ENCODE results near the gene AGXT2.

AGXT2 gene

DNA sequence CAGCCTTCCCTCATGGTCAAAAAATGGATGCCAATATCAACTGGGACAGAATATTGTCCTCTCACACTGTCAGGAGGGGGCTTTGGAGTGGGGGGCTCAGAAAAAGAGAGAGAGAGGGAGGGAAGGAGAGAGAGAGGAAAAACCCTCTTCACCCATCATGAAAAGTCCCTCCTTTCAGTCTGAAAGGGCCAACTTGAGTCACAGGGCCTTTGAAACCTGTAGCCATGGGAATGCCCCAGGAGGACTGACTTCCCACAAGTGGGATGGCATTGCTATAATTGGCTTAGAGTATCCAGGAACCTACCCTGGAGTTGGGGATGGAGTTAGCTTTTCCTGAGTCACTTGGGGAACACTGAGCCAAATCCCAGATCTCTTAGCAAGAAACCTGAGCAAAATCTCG is 77.2 kb downstream of the AGXT2 start:
- H3K4me3 ChIP-seq (ENCODE audit: low read length), result no peak overlapping the region
- H3K4me1 ChIP-seq (ENCODE audit: low read length), result no peaks in the 10 kb centered on the region
- H3K27ac ChIP-seq (ENCODE audit: low read length), result no peak overlapping the region
- H3K4me2 ChIP-seq (ENCODE audit: low read length), result no peak overlapping the region
- H3K9ac ChIP-seq (ENCODE audit: low read length), result no peak overlapping the region
- H3K36me3 ChIP-seq (replicated peaks; ENCODE audit: low read depth, low read length), result peaks cover 7% of the 10 kb centered on the region
- no peaks in the 10 kb centered on the region; the same call in 1 of the 2 replicates for H3K9me3 ChIP-seq (ENCODE audit: insufficient read depth, low read length)
- no peak overlapping the region for H2AFZ ChIP-seq (ENCODE audit: low read depth, low read length)
- H3K27me3 ChIP-seq (ENCODE audit: low read depth, low read length), result no peaks in the 10 kb centered on the region
- no peak for TF ChIP-seq EZH2phosphoT487 (IDR thresholded peaks at IDR 0.05; ENCODE audit: low read depth)
- H4K20me1 ChIP-seq (ENCODE audit: insufficient read depth, low read length), result no peaks in the 10 kb centered on the region
- H3K79me2 ChIP-seq (ENCODE audit: low read length), result no peaks in the 10 kb centered on the region

DNA sequence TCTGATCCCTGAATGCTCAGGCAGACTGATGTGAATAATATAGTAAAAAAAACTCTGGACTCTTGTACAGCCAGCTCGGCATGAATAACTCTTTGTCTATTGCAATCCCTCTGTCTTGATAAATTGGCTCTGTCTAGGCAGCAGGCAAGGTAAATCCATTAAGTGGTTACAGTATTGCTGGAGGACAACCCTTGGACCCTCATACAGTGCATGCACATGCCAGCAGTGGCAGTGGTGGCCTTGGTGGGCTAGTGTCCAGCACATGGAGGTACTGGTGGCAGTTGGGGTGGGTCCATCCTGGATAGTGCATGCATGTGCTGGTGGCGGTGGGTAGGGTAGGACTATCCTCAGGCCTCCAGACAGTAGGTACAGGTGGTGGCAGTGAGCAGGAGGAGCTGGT is 79.5 kb downstream of the AGXT2 start:
- no peaks in the 10 kb centered on the region for H4K20me1 ChIP-seq (ENCODE audit: insufficient read depth, low read length)
- no peak overlapping the region for H3K9ac ChIP-seq (ENCODE audit: low read length)
- peaks cover 9% of the 10 kb centered on the region for H3K36me3 ChIP-seq (replicated peaks; ENCODE audit: low read depth, low read length)
- no peaks in the 10 kb centered on the region; the same call in 1 of the 2 replicates for H3K9me3 ChIP-seq (ENCODE audit: insufficient read depth, low read length)
- no peaks in the 10 kb centered on the region for H3K27me3 ChIP-seq (ENCODE audit: low read depth, low read length)
- no peak for TF ChIP-seq EZH2phosphoT487 (IDR thresholded peaks at IDR 0.05; ENCODE audit: low read depth)
- H3K27ac ChIP-seq (ENCODE audit: low read length), result no peak overlapping the region
- H3K79me2 ChIP-seq (ENCODE audit: low read length), result no peaks in the 10 kb centered on the region
- H3K4me3 ChIP-seq (ENCODE audit: low read length), result no peak overlapping the region
- H3K4me2 ChIP-seq (ENCODE audit: low read length), result no peak overlapping the region
- H2AFZ ChIP-seq (ENCODE audit: low read depth, low read length), result no peak overlapping the region
- no peaks in the 10 kb centered on the region for H3K4me1 ChIP-seq (ENCODE audit: low read length)

DNA sequence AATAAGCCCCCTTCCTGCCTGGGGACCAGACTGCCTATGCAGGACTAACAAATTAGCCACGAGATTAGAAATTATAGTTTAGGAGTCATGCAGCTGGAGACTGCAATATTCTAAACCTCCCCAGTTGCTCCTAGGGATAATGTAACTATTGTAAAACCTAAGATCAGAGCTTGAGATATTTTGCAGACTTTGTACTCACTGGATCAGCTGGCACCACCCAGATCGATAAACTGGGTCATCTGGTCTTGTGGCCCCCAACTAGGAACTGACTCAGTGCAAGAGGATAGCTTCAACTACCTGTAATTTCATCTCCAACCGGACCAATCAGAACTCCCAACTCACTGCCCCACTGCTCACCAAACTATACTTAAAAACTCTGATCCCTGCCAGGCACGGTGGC is 80.2 kb downstream of the AGXT2 start:
- no peak overlapping the region for H3K4me2 ChIP-seq (ENCODE audit: low read length)
- no peaks in the 10 kb centered on the region for H3K79me2 ChIP-seq (ENCODE audit: low read length)
- TF ChIP-seq, protein P1, sequence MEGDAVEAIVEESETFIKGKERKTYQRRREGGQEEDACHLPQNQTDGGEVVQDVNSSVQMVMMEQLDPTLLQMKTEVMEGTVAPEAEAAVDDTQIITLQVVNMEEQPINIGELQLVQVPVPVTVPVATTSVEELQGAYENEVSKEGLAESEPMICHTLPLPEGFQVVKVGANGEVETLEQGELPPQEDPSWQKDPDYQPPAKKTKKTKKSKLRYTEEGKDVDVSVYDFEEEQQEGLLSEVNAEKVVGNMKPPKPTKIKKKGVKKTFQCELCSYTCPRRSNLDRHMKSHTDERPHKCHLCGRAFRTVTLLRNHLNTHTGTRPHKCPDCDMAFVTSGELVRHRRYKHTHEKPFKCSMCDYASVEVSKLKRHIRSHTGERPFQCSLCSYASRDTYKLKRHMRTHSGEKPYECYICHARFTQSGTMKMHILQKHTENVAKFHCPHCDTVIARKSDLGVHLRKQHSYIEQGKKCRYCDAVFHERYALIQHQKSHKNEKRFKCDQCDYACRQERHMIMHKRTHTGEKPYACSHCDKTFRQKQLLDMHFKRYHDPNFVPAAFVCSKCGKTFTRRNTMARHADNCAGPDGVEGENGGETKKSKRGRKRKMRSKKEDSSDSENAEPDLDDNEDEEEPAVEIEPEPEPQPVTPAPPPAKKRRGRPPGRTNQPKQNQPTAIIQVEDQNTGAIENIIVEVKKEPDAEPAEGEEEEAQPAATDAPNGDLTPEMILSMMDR (IDR thresholded peaks at IDR 0.05; ENCODE audit: low read depth, low read length), result no peak
- no peak for TF ChIP-seq EZH2phosphoT487 (IDR thresholded peaks at IDR 0.05; ENCODE audit: low read depth)
- no peaks in the 10 kb centered on the region for H3K4me1 ChIP-seq (ENCODE audit: low read length)
- H3K36me3 ChIP-seq (replicated peaks; ENCODE audit: low read depth, low read length), result peaks cover 9% of the 10 kb centered on the region
- no peaks in the 10 kb centered on the region for H3K27me3 ChIP-seq (ENCODE audit: low read depth, low read length)
- no peak overlapping the region for H2AFZ ChIP-seq (ENCODE audit: low read depth, low read length)
- no peak overlapping the region for H3K9ac ChIP-seq (ENCODE audit: low read length)
- H3K4me3 ChIP-seq (ENCODE audit: low read length), result no peak overlapping the region
- H3K9me3 ChIP-seq (ENCODE audit: insufficient read depth, low read length), result no peaks in the 10 kb centered on the region; the same call in 1 of the 2 replicates
- no peak overlapping the region for H3K27ac ChIP-seq (ENCODE audit: low read length)
- H4K20me1 ChIP-seq (ENCODE audit: insufficient read depth, low read length), result no peaks in the 10 kb centered on the region

DNA sequence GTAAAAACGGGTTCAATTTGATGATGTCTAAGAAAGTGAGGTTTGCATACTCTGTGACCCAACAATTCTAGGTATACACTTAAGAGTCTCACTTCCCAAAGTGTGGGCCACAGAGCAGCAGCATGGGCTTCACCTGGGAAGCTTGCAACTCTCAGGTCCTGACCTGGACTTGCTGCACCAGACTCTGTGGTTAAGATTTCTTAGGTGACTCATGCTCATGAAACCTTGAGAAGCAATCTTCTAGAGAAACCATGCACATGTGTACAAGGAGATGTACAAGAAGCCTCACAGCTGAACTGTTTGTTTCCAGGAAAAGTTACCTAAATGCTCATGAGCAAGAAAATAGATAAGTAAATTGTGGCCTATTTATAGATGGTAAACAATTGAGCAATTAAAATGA is 88.4 kb downstream of the AGXT2 start:
- Histone ChIP-seq H3K4me1 (ENCODE audit: low read length) (peaks cover 49% of the 10 kb centered on the region), H3K4me2 (ENCODE audit: low read length) (peak overlapping the region; percentile 47)
- TF ChIP-seq EZH2phosphoT487 (IDR thresholded peaks at IDR 0.05; ENCODE audit: low read depth), result no peak
- TF ChIP-seq, protein P1 (IDR thresholded peaks at IDR 0.05; ENCODE audit: low read depth, low read length), result no peak

DNA sequence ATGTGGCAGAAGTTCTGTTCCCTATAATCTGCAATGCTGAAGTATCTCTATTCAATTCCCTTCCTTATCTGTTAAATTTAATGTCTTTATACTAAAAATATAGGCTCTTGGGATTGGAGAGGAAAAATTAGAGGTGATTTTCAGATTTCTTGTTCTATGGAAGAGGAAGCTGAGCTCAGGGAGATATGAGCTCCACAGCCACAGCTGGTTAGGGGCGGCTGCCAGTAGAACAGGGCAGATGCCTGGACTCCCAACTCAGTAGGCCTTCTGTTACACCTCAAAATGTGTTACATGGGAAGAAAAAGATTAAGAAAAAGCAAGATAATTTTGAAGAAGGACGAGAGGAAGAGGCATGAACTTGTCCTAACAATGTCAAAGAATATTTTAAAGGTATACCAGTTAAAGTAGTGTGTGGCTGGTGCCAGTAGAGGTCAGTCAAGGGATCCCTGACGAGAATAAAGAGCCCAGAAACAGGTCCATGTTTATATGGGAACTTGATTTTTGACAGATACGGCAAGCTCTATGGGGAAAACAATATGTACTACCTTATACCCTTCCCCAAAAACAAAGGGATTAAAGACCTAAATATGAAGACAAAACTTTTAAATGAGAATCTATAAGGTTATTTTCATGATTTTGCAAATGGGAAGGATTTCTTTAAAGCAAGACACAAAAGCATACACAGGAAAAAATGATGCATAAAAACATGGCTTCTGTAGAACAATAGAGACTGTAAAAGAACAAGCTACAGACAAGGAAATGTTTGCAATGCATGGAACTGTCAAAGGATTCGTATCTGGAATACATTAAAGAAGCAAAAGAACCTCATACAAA is 89.7 kb downstream of the AGXT2 start:
- Histone ChIP-seq H3K27me3 (ENCODE audit: low read depth, low read length) (no peaks in the 10 kb centered on the region), H2AFZ (ENCODE audit: low read depth, low read length) (no peak overlapping the region), H3K9ac (ENCODE audit: low read length) (no peak overlapping the region), H3K9me3 (ENCODE audit: insufficient read depth, low read length) (no peaks in the 10 kb centered on the region), H3K79me2 (ENCODE audit: low read length) (no peaks in the 10 kb centered on the region), H3K36me3 (replicated peaks; ENCODE audit: low read depth, low read length) (peaks cover 10% of the 10 kb centered on the region), H3K4me2 (ENCODE audit: low read length) (peak overlapping the region; percentile 11; the same call in 1 of the 2 replicates), H3K27ac (ENCODE audit: low read length) (no peak overlapping the region), H3K4me3 (ENCODE audit: low read length) (no peak overlapping the region), H4K20me1 (ENCODE audit: insufficient read depth, low read length) (no peaks in the 10 kb centered on the region), H3K4me1 (ENCODE audit: low read length) (peaks cover 58% of the 10 kb centered on the region)
- no peak for TF ChIP-seq EZH2phosphoT487 (IDR thresholded peaks at IDR 0.05; ENCODE audit: low read depth)
- TF ChIP-seq, protein P1 (IDR thresholded peaks at IDR 0.05; ENCODE audit: low read depth, low read length), result peak; percentile 69

More for the DNA sequence above, 88.4 kb downstream of the AGXT2 start:
- H2AFZ ChIP-seq (ENCODE audit: low read depth, low read length), result no peak overlapping the region
- H3K36me3 ChIP-seq (replicated peaks; ENCODE audit: low read depth, low read length), result peaks cover 5% of the 10 kb centered on the region
- no peaks in the 10 kb centered on the region for H4K20me1 ChIP-seq (ENCODE audit: insufficient read depth, low read length)
- H3K9ac ChIP-seq (ENCODE audit: low read length), result no peak overlapping the region
- H3K27ac ChIP-seq (ENCODE audit: low read length), result peak overlapping the region; percentile 33
- no peaks in the 10 kb centered on the region for H3K9me3 ChIP-seq (ENCODE audit: insufficient read depth, low read length)
- no peak overlapping the region for H3K4me3 ChIP-seq (ENCODE audit: low read length)
- no peaks in the 10 kb centered on the region for H3K27me3 ChIP-seq (ENCODE audit: low read depth, low read length)
- no peaks in the 10 kb centered on the region for H3K79me2 ChIP-seq (ENCODE audit: low read length)
